ENCODE data around the gene FBXW8. TPM values are rescaled to one million over a fixed set of nuclear protein-coding genes. Genes with fewer than 3 reads are reported as not detected.

FBXW8 gene
- total RNA-seq, 2 experiments from 2014 or later, result 7.0 to 8.5 TPM

DNA sequence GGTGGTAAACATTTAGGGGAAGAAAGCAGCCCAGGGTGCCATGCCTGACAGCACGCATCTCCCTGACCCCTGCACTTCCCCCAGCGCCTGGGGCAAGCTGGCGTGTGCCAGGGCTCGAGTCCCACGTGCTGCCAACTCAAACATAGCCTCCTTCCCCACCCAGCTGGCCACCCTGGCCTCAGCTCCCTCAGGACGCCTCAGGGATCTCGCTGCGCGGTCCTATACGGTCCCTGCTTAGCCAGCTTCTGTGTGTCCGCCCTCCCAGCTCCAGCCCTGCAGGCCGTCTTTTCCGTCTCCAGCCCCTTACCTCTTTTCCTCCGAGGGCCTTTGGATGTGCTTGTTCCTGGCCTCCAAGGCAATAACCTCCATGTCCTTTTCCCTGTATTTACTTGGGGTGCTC, 117.5 kb downstream of the FBXW8 start:
- Mint-ChIP-seq H3K27ac (no peak overlapping the region), H3K36me3 (ENCODE audit: low read depth) (no peaks in the 10 kb centered on the region), H3K4me1 (ENCODE audit: low read depth) (no peaks in the 10 kb centered on the region), H3K9me3 (no peaks in the 10 kb centered on the region), H3K27me3 (no peaks in the 10 kb centered on the region), H3K4me3 (no peak overlapping the region)
- ATAC-seq (no peak), DNase-seq (no peak)
- CTCF ChIA-PET, result interaction anchor here (1.0 to 2.2 kb wide), 6 partner anchors 18 to 165 kb away, joined by 3 to 8 read pairs (median 4); no protein-coding TSS in a partner anchor
- intact Hi-C loops (cut with micrococcal nuclease), result loop anchor here (5.0 kb wide), 1 partner anchor 89 kb away; no protein-coding TSS in a partner anchor
- TF ChIP-seq, protein P1, sequence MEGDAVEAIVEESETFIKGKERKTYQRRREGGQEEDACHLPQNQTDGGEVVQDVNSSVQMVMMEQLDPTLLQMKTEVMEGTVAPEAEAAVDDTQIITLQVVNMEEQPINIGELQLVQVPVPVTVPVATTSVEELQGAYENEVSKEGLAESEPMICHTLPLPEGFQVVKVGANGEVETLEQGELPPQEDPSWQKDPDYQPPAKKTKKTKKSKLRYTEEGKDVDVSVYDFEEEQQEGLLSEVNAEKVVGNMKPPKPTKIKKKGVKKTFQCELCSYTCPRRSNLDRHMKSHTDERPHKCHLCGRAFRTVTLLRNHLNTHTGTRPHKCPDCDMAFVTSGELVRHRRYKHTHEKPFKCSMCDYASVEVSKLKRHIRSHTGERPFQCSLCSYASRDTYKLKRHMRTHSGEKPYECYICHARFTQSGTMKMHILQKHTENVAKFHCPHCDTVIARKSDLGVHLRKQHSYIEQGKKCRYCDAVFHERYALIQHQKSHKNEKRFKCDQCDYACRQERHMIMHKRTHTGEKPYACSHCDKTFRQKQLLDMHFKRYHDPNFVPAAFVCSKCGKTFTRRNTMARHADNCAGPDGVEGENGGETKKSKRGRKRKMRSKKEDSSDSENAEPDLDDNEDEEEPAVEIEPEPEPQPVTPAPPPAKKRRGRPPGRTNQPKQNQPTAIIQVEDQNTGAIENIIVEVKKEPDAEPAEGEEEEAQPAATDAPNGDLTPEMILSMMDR (IDR thresholded peaks at IDR 0.05), result no peak
- POLR2A ChIA-PET, result interaction anchor here (1.0 kb wide), 1 partner anchor 11 kb away, joined by 3 read pairs; no protein-coding TSS in a partner anchor

DNA sequence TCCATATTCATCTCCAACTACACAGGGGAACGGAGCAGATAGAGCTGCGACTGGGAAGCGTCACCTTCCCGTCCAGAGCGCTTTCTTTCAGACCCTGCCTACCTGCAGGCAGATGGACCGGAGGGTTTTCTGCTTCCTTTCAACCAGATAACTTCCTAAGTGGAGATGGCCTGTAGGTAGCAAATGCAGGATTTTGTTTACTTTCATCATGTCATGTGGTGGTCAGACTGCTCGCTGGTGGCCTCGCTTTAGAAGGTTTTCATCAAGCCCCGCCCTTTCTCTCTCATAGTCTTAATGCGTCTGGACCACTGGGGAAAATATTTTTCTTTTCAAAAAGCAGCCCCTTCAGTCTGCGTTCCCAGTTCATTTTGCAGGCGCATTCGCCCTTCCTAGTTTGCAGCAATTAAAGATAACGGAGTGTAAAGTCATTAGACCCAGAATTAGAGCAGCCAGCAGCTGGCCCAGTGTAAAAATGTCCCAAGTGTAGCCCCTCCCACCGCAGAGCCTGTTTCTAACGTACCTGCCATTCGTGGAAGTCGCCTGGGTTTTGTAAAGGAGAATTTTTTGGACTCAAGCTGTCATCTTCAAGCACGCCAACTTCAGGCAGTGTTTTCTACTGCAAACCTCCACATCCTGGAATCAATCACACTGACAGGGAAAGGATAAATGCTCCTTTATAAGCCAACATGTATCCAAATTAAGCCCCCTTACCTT, 119.6 kb downstream of the FBXW8 start:
- no peak for ATAC-seq
- Mint-ChIP-seq H3K4me1 (ENCODE audit: low read depth) (no peaks in the 10 kb centered on the region), H3K27me3 (no peaks in the 10 kb centered on the region), H3K36me3 (ENCODE audit: low read depth) (no peaks in the 10 kb centered on the region), H3K27ac (no peak overlapping the region), H3K4me3 (no peak overlapping the region), H3K9me3 (no peaks in the 10 kb centered on the region)
- CTCF ChIA-PET, result interaction anchor here (0.7 kb wide), 1 partner anchor 88 kb away, joined by 3 read pairs; no protein-coding TSS in a partner anchor
- intact Hi-C loops (cut with micrococcal nuclease), result no loop called here
- TF ChIP-seq, protein P1 (IDR thresholded peaks at IDR 0.05), result no peak
- DNase-seq, result no peak
- POLR2A ChIA-PET, result no interaction called here

DNA sequence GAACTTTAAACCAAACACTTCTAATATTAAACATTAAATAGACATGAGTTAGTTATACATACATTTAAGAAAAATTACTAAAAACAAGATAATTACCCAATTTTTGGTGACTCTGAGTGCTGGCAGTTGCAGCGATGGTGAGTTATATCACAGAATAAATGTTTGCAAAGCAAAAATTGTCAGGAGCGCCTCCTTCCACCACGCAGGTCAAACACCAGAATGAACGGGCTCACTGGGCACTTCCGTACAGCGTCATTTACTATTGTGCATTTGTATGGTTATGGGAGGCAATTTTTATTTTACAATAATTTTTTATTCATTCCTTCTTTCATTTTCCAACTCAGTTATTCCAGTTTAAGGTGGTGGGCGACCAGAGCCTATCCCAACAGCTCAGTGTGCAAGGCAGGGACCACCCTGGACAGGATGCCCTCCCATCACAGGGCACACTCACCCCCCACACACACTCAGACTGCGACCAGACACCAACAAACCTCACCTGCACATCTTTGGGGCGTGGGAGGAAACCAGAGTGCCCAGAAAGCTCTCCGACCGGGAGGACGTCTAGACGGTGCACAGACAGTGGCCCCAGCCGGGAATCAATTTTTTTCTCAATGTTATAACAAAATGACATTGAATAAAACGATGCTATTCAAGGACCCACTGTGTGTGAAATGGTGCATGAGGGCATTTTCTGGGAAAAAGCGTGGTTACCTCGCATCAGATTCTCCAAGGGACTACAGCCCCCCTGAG, 121.3 kb downstream of the FBXW8 start:
- DNase-seq (no peak), ATAC-seq (no peak)
- no peaks in the 10 kb centered on the region for H3K36me3 Mint-ChIP-seq (ENCODE audit: low read depth)
- TF ChIP-seq, protein P1 (IDR thresholded peaks at IDR 0.05), result no peak
- intact Hi-C loops (cut with micrococcal nuclease), result no loop called here
- no peaks in the 10 kb centered on the region for H3K27me3 Mint-ChIP-seq
- H3K9me3 Mint-ChIP-seq, result no peaks in the 10 kb centered on the region
- no peak overlapping the region for H3K27ac Mint-ChIP-seq
- ChIA-PET CTCF (interaction anchor here (0.7 to 0.9 kb wide), 2 partner anchors 72 to 88 kb away, joined by 3 read pairs; no protein-coding TSS in a partner anchor), POLR2A (no interaction called here)
- no peaks in the 10 kb centered on the region for H3K4me1 Mint-ChIP-seq (ENCODE audit: low read depth)
- H3K4me3 Mint-ChIP-seq, result no peak overlapping the region

DNA sequence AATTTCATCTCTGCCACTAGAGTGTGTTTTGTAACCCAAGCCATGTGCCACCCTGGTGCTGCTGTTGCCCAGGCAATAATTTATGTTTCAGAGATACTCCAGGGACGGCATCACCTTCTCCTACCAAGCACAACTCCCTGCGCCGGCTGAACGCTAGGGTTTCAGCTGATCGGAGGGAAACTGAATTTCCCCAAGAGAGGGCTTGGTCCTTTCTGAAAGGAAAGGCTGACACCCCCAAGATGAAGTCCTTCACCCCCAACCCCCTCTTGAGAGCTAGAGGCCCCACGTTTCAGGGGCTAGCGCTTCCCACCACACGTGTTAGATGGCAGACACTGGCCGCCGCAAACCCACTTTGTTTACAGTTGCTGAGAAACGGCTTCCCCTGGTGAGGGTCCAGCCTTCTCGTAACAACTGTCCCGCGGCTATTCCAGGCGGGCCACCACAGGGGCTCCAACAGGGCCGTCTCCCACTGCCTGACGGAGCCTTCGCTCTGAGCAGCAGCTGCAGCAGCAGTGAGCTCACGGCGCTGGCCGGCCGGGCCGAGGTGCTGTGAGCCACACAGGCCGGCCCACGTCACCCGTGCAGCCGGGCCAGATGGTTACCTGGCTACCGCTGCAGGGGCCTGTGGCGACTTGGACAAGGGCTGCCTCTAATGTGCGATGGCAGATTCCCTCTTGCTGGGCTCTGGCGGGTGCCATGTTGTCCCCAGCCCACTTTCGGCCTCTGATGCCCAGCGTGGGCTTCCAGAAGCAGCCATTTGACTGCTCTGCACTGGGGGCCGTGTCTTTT, 122.0 kb downstream of the FBXW8 start:
- H3K4me1 Mint-ChIP-seq (ENCODE audit: low read depth), result no peaks in the 10 kb centered on the region
- DNase-seq (no peak), ATAC-seq (no peak)
- H3K27ac Mint-ChIP-seq, result no peak overlapping the region
- no peaks in the 10 kb centered on the region for H3K27me3 Mint-ChIP-seq
- H3K4me3 Mint-ChIP-seq, result no peak overlapping the region
- intact Hi-C loops (cut with micrococcal nuclease), result no loop called here
- no peaks in the 10 kb centered on the region for H3K36me3 Mint-ChIP-seq (ENCODE audit: low read depth)
- CTCF ChIA-PET, result interaction anchor here (0.7 to 1.5 kb wide), 3 partner anchors 64 to 88 kb away, joined by 3 to 5 read pairs (median 3); no protein-coding TSS in a partner anchor
- no peaks in the 10 kb centered on the region for H3K9me3 Mint-ChIP-seq
- TF ChIP-seq, protein P1 (IDR thresholded peaks at IDR 0.05), result no peak
- POLR2A ChIA-PET, result interaction anchor here (0.6 kb wide), 1 partner anchor 23 kb away, joined by 3 read pairs; no protein-coding TSS in a partner anchor
